ENCODE results near the gene C2orf68. TPM values are rescaled to one million over a fixed set of nuclear protein-coding genes. Genes with fewer than 3 reads are reported as not detected.

C2orf68 gene
- total and polyA plus RNA-seq, 2 donors (not counting 1 experiment from before 2014, with no cell fraction given), result 30.5 to 82.4 TPM

DNA sequence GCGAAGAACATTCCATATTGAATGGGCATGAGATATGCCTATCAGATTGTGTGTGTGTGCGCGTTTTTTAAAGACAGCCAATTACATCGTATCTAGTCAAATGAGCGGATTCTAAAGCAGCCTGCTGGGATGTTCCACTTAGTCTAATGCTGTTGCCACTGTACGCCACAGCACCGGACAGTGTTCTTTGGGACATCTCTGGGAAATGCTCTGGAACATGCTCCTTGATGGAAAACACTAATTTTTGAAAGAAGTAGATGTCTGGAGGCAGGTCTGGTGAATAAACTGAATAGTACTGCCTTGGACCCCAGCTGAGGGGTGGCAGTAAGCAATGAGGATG lies 5.8 kb downstream of the C2orf68 start:
- 97% methylated on average over 6 of the region's 7 CpGs for WGBS (ENCODE audit: insufficient coverage)
- Mint-ChIP-seq H3K4me3 (no peak overlapping the region), H3K9me3 (ENCODE audit: insufficient read depth) (no peaks in the 10 kb centered on the region), H3K27me3 (no peaks in the 10 kb centered on the region), H3K27ac (no peak overlapping the region), H3K4me1 (peaks cover 49% of the 10 kb centered on the region)
- intact Hi-C loops (cut with micrococcal nuclease), result no loop called here
- no peaks in the 10 kb centered on the region for H3K9me3 ChIP-seq (ENCODE audit: control extremely low read depth in 1 of 3, control insufficient read depth in 2 of 3, insufficient read depth in 1 of 3, low read length in 2 of 3)
- DNase-seq (no peak), ATAC-seq (ENCODE audit: low read depth) (no peak)
- no peaks in the 10 kb centered on the region for H3K27me3 ChIP-seq (replicated peaks in 1 of 4; ENCODE audit: control extremely low read depth in 1 of 4, control insufficient read depth in 3 of 4, insufficient read depth in 4 of 4, low read length in 3 of 4)
- peaks cover 22 to 32% of the 10 kb centered on the region in 2 donors for H3K4me1 ChIP-seq (ENCODE audit: control insufficient read depth in 2 of 2, insufficient read depth in 2 of 2, low read length in 2 of 2)
- ChIA-PET POLR2A (interaction anchor here (0.7 to 1.1 kb wide), 2 partner anchors 10 to 134 kb away, joined by 4 to 5 read pairs; partner anchors contain the start of gene USP39), CTCF (no interaction called here)
- TF ChIP-seq, protein P1, sequence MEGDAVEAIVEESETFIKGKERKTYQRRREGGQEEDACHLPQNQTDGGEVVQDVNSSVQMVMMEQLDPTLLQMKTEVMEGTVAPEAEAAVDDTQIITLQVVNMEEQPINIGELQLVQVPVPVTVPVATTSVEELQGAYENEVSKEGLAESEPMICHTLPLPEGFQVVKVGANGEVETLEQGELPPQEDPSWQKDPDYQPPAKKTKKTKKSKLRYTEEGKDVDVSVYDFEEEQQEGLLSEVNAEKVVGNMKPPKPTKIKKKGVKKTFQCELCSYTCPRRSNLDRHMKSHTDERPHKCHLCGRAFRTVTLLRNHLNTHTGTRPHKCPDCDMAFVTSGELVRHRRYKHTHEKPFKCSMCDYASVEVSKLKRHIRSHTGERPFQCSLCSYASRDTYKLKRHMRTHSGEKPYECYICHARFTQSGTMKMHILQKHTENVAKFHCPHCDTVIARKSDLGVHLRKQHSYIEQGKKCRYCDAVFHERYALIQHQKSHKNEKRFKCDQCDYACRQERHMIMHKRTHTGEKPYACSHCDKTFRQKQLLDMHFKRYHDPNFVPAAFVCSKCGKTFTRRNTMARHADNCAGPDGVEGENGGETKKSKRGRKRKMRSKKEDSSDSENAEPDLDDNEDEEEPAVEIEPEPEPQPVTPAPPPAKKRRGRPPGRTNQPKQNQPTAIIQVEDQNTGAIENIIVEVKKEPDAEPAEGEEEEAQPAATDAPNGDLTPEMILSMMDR (IDR thresholded peaks at IDR 0.05), result no peak
- no peak for TF ChIP-seq EZH2 (IDR thresholded peaks at IDR 0.05; ENCODE audit: borderline replicate concordance, insufficient read depth, low read depth, low read length, poor library complexity, severe bottlenecking)
- H3K9ac ChIP-seq (ENCODE audit: low read length), result no peak overlapping the region
- H3K4me2 ChIP-seq (replicated peaks; ENCODE audit: low read depth, low read length, poor library complexity, severe bottlenecking), result no peak overlapping the region
- H3K4me3 ChIP-seq (ENCODE audit: control extremely low read depth in 1 of 5, extremely low read depth in 1 of 5, insufficient read depth in 1 of 5, low read depth in 2 of 5, low read length in 4 of 5), result no peak overlapping the region
- no peak overlapping the region for H2AFZ ChIP-seq (ENCODE audit: insufficient read depth, low read depth, low read length, poor library complexity, severe bottlenecking)
- H3K27ac ChIP-seq (ENCODE audit: low read length in 2 of 2), result no peak overlapping the region
- peaks cover 26% of the 10 kb centered on the region for H3K79me2 ChIP-seq (ENCODE audit: control insufficient read depth, insufficient read depth, low read length)
- H3K36me3 ChIP-seq (replicated peaks in 1 of 2; ENCODE audit: control extremely low read depth in 1 of 2, control insufficient read depth in 1 of 2, extremely low read depth in 1 of 2, insufficient read depth in 2 of 2, low read length in 1 of 2), result peaks cover 0 to 28% of the 10 kb centered on the region in 2 experiments
- peaks cover 34% of the 10 kb centered on the region for H4K20me1 ChIP-seq (ENCODE audit: control insufficient read depth, insufficient read depth, low read length, poor library complexity, severe bottlenecking)

DNA sequence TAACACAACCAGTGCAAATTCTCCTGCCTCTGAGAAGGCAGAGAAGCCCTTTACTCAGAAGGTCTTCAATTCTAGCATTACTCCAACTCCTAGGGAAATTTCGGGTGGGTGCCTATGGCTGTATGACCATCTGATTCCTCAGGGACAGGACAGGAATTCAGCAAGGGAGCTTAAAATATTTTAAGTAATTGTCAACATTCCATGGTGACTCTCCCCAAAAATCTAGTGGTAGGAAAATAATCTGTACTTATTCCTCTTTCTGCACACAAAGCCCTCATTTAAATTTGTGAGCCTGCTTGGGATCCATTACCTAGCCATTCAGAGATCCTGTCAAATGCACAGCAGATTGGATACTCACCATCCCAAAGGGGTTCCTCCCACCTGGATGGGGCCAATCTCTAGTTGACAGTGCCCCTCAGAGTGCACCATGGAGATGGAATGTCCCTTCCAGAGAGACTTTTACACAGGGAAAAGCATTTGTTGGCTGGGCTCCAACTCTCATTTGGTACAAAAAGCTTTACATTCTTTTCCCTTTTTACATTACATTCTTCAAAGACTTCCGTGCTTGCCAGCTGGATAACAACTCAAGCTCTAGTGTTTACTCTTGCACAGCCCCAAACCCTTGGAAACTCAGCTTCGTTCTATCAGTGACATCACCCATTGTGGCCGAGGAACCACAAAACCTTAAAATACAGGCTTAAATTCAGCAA lies 6.3 kb downstream of the C2orf68 start:
- Mint-ChIP-seq H3K4me3 (no peak overlapping the region), H3K27ac (no peak overlapping the region), H3K27me3 (no peaks in the 10 kb centered on the region), H3K4me1 (peaks cover 49% of the 10 kb centered on the region), H3K9me3 (ENCODE audit: insufficient read depth) (no peaks in the 10 kb centered on the region)
- DNase-seq (no peak), ATAC-seq (ENCODE audit: low read depth) (no peak)
- TF ChIP-seq EZH2 (IDR thresholded peaks at IDR 0.05; ENCODE audit: borderline replicate concordance, insufficient read depth, low read depth, low read length, poor library complexity, severe bottlenecking), result no peak
- TF ChIP-seq, protein P1 (IDR thresholded peaks at IDR 0.05), result no peak
- peaks cover 34% of the 10 kb centered on the region for H4K20me1 ChIP-seq (ENCODE audit: control insufficient read depth, insufficient read depth, low read length, poor library complexity, severe bottlenecking)
- ChIA-PET POLR2A (interaction anchor here (1.1 kb wide), 1 partner anchor 11 kb away, joined by 5 read pairs; the partner anchor contains the start of gene USP39), CTCF (interaction anchor here (1.0 kb wide), 1 partner anchor 32 kb away, joined by 4 read pairs; no protein-coding TSS in a partner anchor)
- no peak overlapping the region for H3K4me3 ChIP-seq (ENCODE audit: control extremely low read depth in 1 of 5, extremely low read depth in 1 of 5, insufficient read depth in 1 of 5, low read depth in 2 of 5, low read length in 4 of 5)
- 92% methylated on average over 2 of the region's 4 CpGs for WGBS (ENCODE audit: insufficient coverage)
- no peaks in the 10 kb centered on the region for H3K9me3 ChIP-seq (ENCODE audit: control extremely low read depth in 1 of 3, control insufficient read depth in 2 of 3, insufficient read depth in 1 of 3, low read length in 2 of 3)
- no peak overlapping the region for H2AFZ ChIP-seq (ENCODE audit: insufficient read depth, low read depth, low read length, poor library complexity, severe bottlenecking)
- intact Hi-C loops (cut with micrococcal nuclease), result no loop called here
- H3K27me3 ChIP-seq (replicated peaks in 1 of 4; ENCODE audit: control extremely low read depth in 1 of 4, control insufficient read depth in 3 of 4, insufficient read depth in 4 of 4, low read length in 3 of 4), result no peaks in the 10 kb centered on the region
- H3K27ac ChIP-seq (ENCODE audit: low read length in 2 of 2), result no peak overlapping the region
- H3K4me2 ChIP-seq (replicated peaks; ENCODE audit: low read depth, low read length, poor library complexity, severe bottlenecking), result no peak overlapping the region
- H3K9ac ChIP-seq (ENCODE audit: low read length), result no peak overlapping the region
- H3K79me2 ChIP-seq (ENCODE audit: control insufficient read depth, insufficient read depth, low read length), result peaks cover 23% of the 10 kb centered on the region
- H3K36me3 ChIP-seq (replicated peaks in 1 of 2; ENCODE audit: control extremely low read depth in 1 of 2, control insufficient read depth in 1 of 2, extremely low read depth in 1 of 2, insufficient read depth in 2 of 2, low read length in 1 of 2), result peaks cover 0 to 28% of the 10 kb centered on the region in 2 experiments
- peaks cover 22 to 29% of the 10 kb centered on the region in 2 donors for H3K4me1 ChIP-seq (ENCODE audit: control insufficient read depth in 2 of 2, insufficient read depth in 2 of 2, low read length in 2 of 2)

Data from B cell (primary cell).